K562 (cell line): ENCODE results near the gene FCAMR. TPM values are rescaled to one million over a fixed set of nuclear protein-coding genes. Genes with fewer than 3 reads are reported as not detected.

Experiments
- ARHGAP35 ChIP-seq: fragments of 450-650 bp; IDR thresholded peaks from 2 replicates; pipeline ENCODE4 v1.6.1; 2018; ENCODE audit not compliant: partially characterized antibody
- BACH1 ChIP-seq: fragments of 200-800 bp; sonication (Bioruptor generic); IDR thresholded peaks from 2 replicates; pipeline ENCODE4 v1.6.1; 2016; ENCODE audit warnings: missing genetic modification characterization, missing compliant biosample characterization
- BDP1 ChIP-seq: IDR thresholded peaks from 3 replicates; pipeline ENCODE4 v1.6.1; 2011; ENCODE audit not compliant: insufficient read length, insufficient read depth
- BRCA1 ChIP-seq, 2 experiments: fragments of 450-650 bp in 1 of 2; sonication (generic) in 1 of 2; formaldehyde crosslinking in 1 of 2; IDR thresholded peaks; 2 replicates each; pipeline versions ENCODE4 v1.5.0 to v1.6.1; 2017 to 2020; ENCODE audit warnings: mild to moderate bottlenecking in 1 of 2, missing genetic modification reagents in 1 of 2
- CHAMP1 ChIP-seq: fragments of 450-650 bp; IDR thresholded peaks from 2 replicates; pipeline ENCODE4 v1.6.1; 2016; ENCODE audit warnings: mild to moderate bottlenecking
- EP400 ChIP-seq: fragments of 450-650 bp; IDR thresholded peaks from 2 replicates; pipeline ENCODE4 v1.6.1; 2017; ENCODE audit warnings: antibody characterized with exemption, mild to moderate bottlenecking, moderate library complexity
- ETV6 ChIP-seq, 3 experiments: fragments of 150-350 bp in 1 of 3; sonication (generic) in 1 of 3; formaldehyde crosslinking in 1 of 3; IDR thresholded peaks; 2 replicates each; pipeline versions ENCODE4 v1.6.1 to v1.8.0; 2014 to 2022; ENCODE audit warnings: borderline replicate concordance in 2 of 3, low read depth in 2 of 3, antibody characterized with exemption in 1 of 3, low read length in 1 of 3, mild to moderate bottlenecking in 1 of 3, missing genetic modification reagents in 1 of 3
- FOSL1 ChIP-seq: fragments of 200-800 bp; sonication (Bioruptor generic); conservative IDR thresholded peaks from 2 replicates; pipeline ENCODE4 v1.6.1; 2016; ENCODE audit warnings: missing genetic modification characterization, missing compliant biosample characterization
- FOXK1 ChIP-seq: sonication (generic); formaldehyde crosslinking; IDR thresholded peaks from 2 replicates; pipeline ENCODE4 v1.8.0; 2022; ENCODE audit warnings: missing genetic modification reagents, mild to moderate bottlenecking, borderline replicate concordance
- HDAC3 ChIP-seq: fragments of 450-650 bp; IDR thresholded peaks from 2 replicates; pipeline ENCODE4 v1.6.1; 2018; ENCODE audit warnings: borderline replicate concordance, mild to moderate bottlenecking, moderate library complexity; ENCODE audit not compliant: partially characterized antibody
- HDAC8 ChIP-seq: fragments of 450-650 bp; IDR thresholded peaks from 2 replicates; pipeline ENCODE4 v1.6.1; 2016; ENCODE audit warnings: mild to moderate bottlenecking, missing genetic modification characterization, moderate library complexity, missing compliant biosample characterization
- MED1 ChIP-seq: sonication (generic); formaldehyde crosslinking; IDR thresholded peaks from 2 replicates; pipeline ENCODE4 v1.8.1; 2023; ENCODE audit warnings: missing genetic modification reagents, borderline replicate concordance
- MTA1 ChIP-seq: fragments of 450-650 bp; IDR thresholded peaks from 2 replicates; pipeline ENCODE4 v1.6.1; 2017; ENCODE audit warnings: borderline replicate concordance
- MTA2 ChIP-seq: fragments of 450-650 bp; IDR thresholded peaks from 2 replicates; pipeline ENCODE4 v1.6.1; 2016; ENCODE audit warnings: low read depth
- NFIC ChIP-seq: fragments of 450-650 bp; IDR thresholded peaks from 2 replicates; pipeline ENCODE4 v1.6.1; 2017; ENCODE audit warnings: mild to moderate bottlenecking, inconsistent platforms
- NR2C2 ChIP-seq, 2 experiments: fragments of 200-800 bp in 1 of 2; sonication (Bioruptor generic) in 1 of 2; sonication (generic) in 1 of 2; formaldehyde crosslinking in 1 of 2; IDR thresholded peaks; 2 replicates each; pipeline versions ENCODE4 v1.6.1 to v1.8.0; 2016 to 2022; ENCODE audit warnings: mild to moderate bottlenecking in 1 of 2, missing compliant biosample characterization in 1 of 2, missing genetic modification characterization in 1 of 2, missing genetic modification reagents in 1 of 2
- OTX1 ChIP-seq: fragments of 450-650 bp; formaldehyde crosslinking; IDR thresholded peaks from 2 replicates; pipeline ENCODE4 v1.4.0; 2022; ENCODE audit warnings: mild to moderate bottlenecking
- POU5F1 ChIP-seq: fragments of 150-350 bp; IDR thresholded peaks from 2 replicates; pipeline ENCODE4 v1.6.1; 2014; ENCODE audit warnings: borderline replicate concordance, low read length, low read depth, mild to moderate bottlenecking; ENCODE audit not compliant: partially characterized antibody
- RBM15 ChIP-seq: fragments of 200-400 bp; formaldehyde crosslinking; IDR thresholded peaks from 2 replicates; pipeline ENCODE4 v1.6.1; 2018; ENCODE audit warnings: mild to moderate bottlenecking, low read length, moderate library complexity; ENCODE audit not compliant: insufficient read depth
- RFX5 ChIP-seq: IDR thresholded peaks from 2 replicates; pipeline ENCODE4 v1.6.1; 2011; ENCODE audit warnings: low read depth, mild to moderate bottlenecking, improper control_type of control experiment, low read length
- SETDB1 ChIP-seq: IDR thresholded peaks from one replicate; pipeline ENCODE4 v1.6.1; 2012; ENCODE audit warnings: low read length, control low read depth, inconsistent platforms
- SMAD2 ChIP-seq: fragments of 150-350 bp; IDR thresholded peaks from 2 replicates; pipeline ENCODE4 v1.6.1; 2014; ENCODE audit warnings: low read depth, mild to moderate bottlenecking, low read length
- SUPT5H ChIP-seq: fragments of 450-650 bp; IDR thresholded peaks from 2 replicates; pipeline ENCODE4 v1.6.1; 2016
- ZBTB17 ChIP-seq: fragments of 450-650 bp; formaldehyde crosslinking; IDR thresholded peaks from 2 replicates; pipeline ENCODE4 v1.4.0; 2020; ENCODE audit warnings: mild to moderate bottlenecking
- ZNF668 ChIP-seq: fragments of 250-450 bp; sonication (Bioruptor Pico); IDR thresholded peaks from 2 replicates; pipeline ENCODE4 v1.8.0; 2022; ENCODE audit warnings: mild to moderate bottlenecking, inconsistent platforms
- polyA plus RNA-seq, 8 experiments: library from polyadenylated mRNA; depleted of rRNA in 4 of 8; stranded (reverse) in 5 of 8; unstranded in 3 of 8; fragments of >200 nt; fragmentation: Nextera tagmentation in 2 of 8; fragmentation: Illumina TruSeq in 1 of 8; extraction: Ambion mirVana in 2 of 8; extraction: Trizol in 1 of 8; gene quantifications; 2 replicates each; pipeline versions ENCODE4 v1.2.1 to v1.2.3, GENCODE V29; 2011 to 2014; ENCODE audit warnings: inconsistent platforms in 1 of 8, missing spikeins in 1 of 8
- total RNA-seq, 7 experiments: library from RNA; depleted of rRNA in 6 of 7; stranded (reverse); fragments of >200 nt in 6 of 7; fragmentation: Illumina TruSeq in 2 of 7; extraction: Trizol in 2 of 7; gene quantifications; 2 replicates each; pipeline versions ENCODE4 v1.2.1 to v1.2.3, GENCODE V29; 2011 to 2021; ENCODE audit warnings: low replicate concordance in 1 of 7
- TF ChIP-seq, protein P1 (sequence below): fragments of 450-650 bp; formaldehyde crosslinking; IDR thresholded peaks from 2 replicates; pipeline ENCODE4 v1.4.0; 2022; ENCODE audit warnings: mild to moderate bottlenecking, moderate library complexity

FCAMR gene
- total and polyA plus RNA-seq, 9 of the 15 experiments (the other 6 are each of a cell fraction or from before 2014, with no cell fraction given): not detected

DNA sequence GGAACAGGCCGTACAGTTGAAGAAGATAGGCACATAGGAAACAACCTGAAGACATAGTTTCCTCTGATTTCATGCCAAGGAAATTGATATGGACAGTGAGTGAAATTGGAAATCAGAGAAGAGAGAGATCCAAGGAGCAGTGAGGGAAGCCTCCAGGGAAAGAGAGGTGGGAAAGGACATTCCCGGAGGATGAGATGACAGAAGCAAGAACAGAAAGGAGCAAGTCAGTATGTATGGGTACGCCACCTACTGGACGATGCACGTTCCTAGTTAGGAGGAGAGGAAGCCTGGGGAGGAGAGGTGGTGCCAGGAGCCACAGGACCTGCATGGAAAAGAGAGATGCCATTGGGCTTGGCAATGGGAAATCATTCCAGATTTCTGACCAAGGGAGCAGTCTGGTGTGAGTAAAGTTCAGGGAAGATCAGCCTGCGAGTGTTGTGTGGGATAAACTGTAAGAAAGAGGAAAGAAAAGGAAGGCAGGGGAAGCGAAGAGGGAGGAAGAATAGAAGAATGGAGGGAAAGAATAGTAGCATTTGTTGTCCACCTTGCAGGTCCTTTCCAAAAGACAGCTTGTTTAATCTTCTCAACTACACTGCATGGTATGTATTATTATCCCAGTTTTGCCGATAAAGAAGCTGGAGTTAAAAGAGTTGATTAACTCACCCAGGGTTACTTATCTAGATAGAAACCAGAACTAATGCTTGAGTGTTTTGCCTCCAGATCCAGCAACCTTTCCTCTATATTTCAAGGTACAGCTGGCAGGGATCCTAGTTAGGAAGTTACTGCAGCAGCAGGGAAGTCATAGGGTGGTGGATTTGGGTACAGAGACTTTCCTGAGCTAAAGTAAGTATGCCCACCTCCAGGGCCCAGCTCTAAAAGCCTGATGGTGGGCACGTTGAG is 34.9 kb upstream of the FCAMR start (continued):
- TF ChIP-seq NFIC (peak; percentile 27; the same call in 1 of the 2 replicates), SMAD2 (no peak), RBM15 (no peak), EP400 (no peak), BDP1 (no peak), RFX5 (no peak), OTX1 (CRISPR knock-in tag) (no peak), BRCA1 (IDR thresholded peaks at IDR 0.05) (no peak), BRCA1 (CRISPR knock-in tag; IDR thresholded peaks at IDR 0.05) (no peak), NR2C2 (CRISPR knock-in tag; IDR thresholded peaks at IDR 0.05) (no peak), NR2C2 (tag; IDR thresholded peaks at IDR 0.05) (no peak), SETDB1 (no peak), MTA2 (peak; percentile 33; the same call in 1 of the 2 replicates), FOXK1 (no peak), ARHGAP35 (peak; percentile 21), ETV6 (IDR thresholded peaks at IDR 0.05; ENCODE audit: borderline replicate concordance in 1 of 2, low read depth in 2 of 2, low read length in 1 of 2) (no peak), ETV6 (CRISPR knock-in tag; IDR thresholded peaks at IDR 0.05; ENCODE audit: borderline replicate concordance) (no peak), HDAC8 (tag) (no peak), BACH1 (tag) (no peak), ZBTB17 (CRISPR knock-in tag) (no peak), ZNF668 (no peak), MTA1 (peak; percentile 59), POU5F1 (no peak), SUPT5H (no peak), FOSL1 (tag) (peak; percentile 21; the same call in 1 of the 2 replicates), CHAMP1 (no peak), MED1 (no peak), HDAC3 (no peak)
- TF ChIP-seq, protein P1, sequence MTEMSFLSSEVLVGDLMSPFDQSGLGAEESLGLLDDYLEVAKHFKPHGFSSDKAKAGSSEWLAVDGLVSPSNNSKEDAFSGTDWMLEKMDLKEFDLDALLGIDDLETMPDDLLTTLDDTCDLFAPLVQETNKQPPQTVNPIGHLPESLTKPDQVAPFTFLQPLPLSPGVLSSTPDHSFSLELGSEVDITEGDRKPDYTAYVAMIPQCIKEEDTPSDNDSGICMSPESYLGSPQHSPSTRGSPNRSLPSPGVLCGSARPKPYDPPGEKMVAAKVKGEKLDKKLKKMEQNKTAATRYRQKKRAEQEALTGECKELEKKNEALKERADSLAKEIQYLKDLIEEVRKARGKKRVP (CRISPR knock-in tag): no peak
